Smooth muscle cell (in vitro differentiated cells): Measurements from ENCODE around the gene TRMT10C. TPM values are rescaled to one million over a fixed set of nuclear protein-coding genes. Genes with fewer than 3 reads are reported as not detected.
"Not testable (repeated sequence)": the region's sequence is repeated elsewhere in the genome, so short reads cannot be mapped to it uniquely, and the experiment has no call there.

ENCODE experiments used
- DNase-seq: peaks from one replicate; lab custom pipeline; 2025; ENCODE audit not compliant: unreplicated experiment; lab: John Stamatoyannopoulos, UW
- H2AFZ ChIP-seq: fragments of 200-600 bp; sonication (generic); 2 replicates; pipeline ENCODE4 v1.6.0; 2016; ENCODE audit warnings: antibody characterized with exemption, low read depth, mild to moderate bottlenecking
- H3F3A ChIP-seq: fragments of 200-600 bp; sonication (generic); 2 replicates; pipeline ENCODE4 v1.6.0; 2017; ENCODE audit warnings: antibody characterized with exemption, low read depth
- H3K27ac ChIP-seq: fragments of 200-600 bp; sonication (generic); 2 replicates; pipeline ENCODE4 v1.5.1; 2016; ENCODE audit warnings: low read depth, mild to moderate bottlenecking
- H3K27me3 ChIP-seq: fragments of 200-600 bp; sonication (generic); 2 replicates; pipeline ENCODE4 v1.6.1; 2016; ENCODE audit warnings: low read depth, mild to moderate bottlenecking
- H3K36me3 ChIP-seq: fragments of 200-600 bp; sonication (generic); 2 replicates; pipeline ENCODE4 v1.5.1; 2016; ENCODE audit warnings: low read depth
- H3K4me1 ChIP-seq: fragments of 200-600 bp; sonication (generic); 2 replicates; pipeline ENCODE4 v1.5.1; 2016; ENCODE audit warnings: low read depth
- H3K4me2 ChIP-seq: fragments of 200-600 bp; sonication (generic); 2 replicates; pipeline ENCODE4 v1.6.0; 2016; ENCODE audit warnings: mild to moderate bottlenecking
- H3K4me3 ChIP-seq: fragments of 200-600 bp; sonication (generic); 2 replicates; pipeline ENCODE4 v1.5.1; 2016; ENCODE audit warnings: mild to moderate bottlenecking
- H3K79me2 ChIP-seq: fragments of 200-600 bp; sonication (generic); 2 replicates; pipeline ENCODE4 v1.6.0; 2016; ENCODE audit warnings: low read depth, mild to moderate bottlenecking
- H3K9ac ChIP-seq: fragments of 200-600 bp; sonication (generic); 2 replicates; pipeline ENCODE4 v1.6.0; 2016; ENCODE audit warnings: low read depth
- H3K9me3 ChIP-seq: fragments of 200-600 bp; sonication (generic); replicated peaks from 2 replicates; pipeline ENCODE4 v1.5.1; 2016; ENCODE audit warnings: low read depth
- H4K20me1 ChIP-seq: fragments of 200-600 bp; sonication (generic); 2 replicates; pipeline ENCODE4 v1.6.0; 2016; ENCODE audit warnings: low read depth
- CTCF ChIP-seq: fragments of 200-600 bp; sonication (generic); IDR thresholded peaks from 2 replicates; pipeline ENCODE4 v1.5.1; 2017; ENCODE audit warnings: borderline replicate concordance, mild to moderate bottlenecking, antibody characterized with exemption; ENCODE audit not compliant: insufficient read depth, poor library complexity, severe bottlenecking
- WGBS: methylation state at CpG from one replicate; pipeline ENCODE4 v1.1.7; 2016; ENCODE audit warnings: low lambda C conversion rate; 5-methylcytosine and 5-hydroxymethylcytosine counted together
- polyA plus RNA-seq: library from polyadenylated mRNA; unstranded; fragments of >200 nt; fragmentation: Nextera tagmentation; extraction: Ambion mirVana; gene quantifications from 2 replicates; pipeline ENCODE4 v1.2.1, GENCODE V29; 2016
- total RNA-seq: library from RNA; depleted of rRNA; stranded (reverse); fragments of >200 nt; gene quantifications from 2 replicates; pipeline ENCODE4 v1.2.3, GENCODE V29; 2014

The TRMT10C gene
- total and polyA plus RNA-seq, 2 experiments from 2014 or later = 25.8 to 35.3 TPM

GRCh38 chr3:101553381-101553780, 8.3 kb upstream of the TRMT10C start:
- H3K4me3 ChIP-seq, H3K27me3 ChIP-seq, H3K27ac ChIP-seq, H3K79me2 ChIP-seq, H3F3A ChIP-seq, H3K9me3 ChIP-seq, H3K4me2 ChIP-seq, H4K20me1 ChIP-seq, H3K4me1 ChIP-seq, H3K36me3 ChIP-seq, H3K9ac ChIP-seq, DNase-seq, H2AFZ ChIP-seq: not testable (repeated sequence)
- WGBS = 84% methylated on average over 5 of the region's 5 CpGs

GRCh38 chr3:101556064-101556463, 5.6 kb upstream of the TRMT10C start:
- H3F3A ChIP-seq = no peaks in the 10 kb centered on the region
- no peaks in the 10 kb centered on the region for H3K36me3 ChIP-seq
- no peak overlapping the region for H3K27ac ChIP-seq
- H3K4me2 ChIP-seq = no peak overlapping the region
- no peak overlapping the region for H3K4me3 ChIP-seq
- no peak for TF ChIP-seq CTCF
- H3K4me1 ChIP-seq = no peaks in the 10 kb centered on the region
- no peak overlapping the region for H3K9ac ChIP-seq
- H4K20me1 ChIP-seq = no peaks in the 10 kb centered on the region
- no peaks in the 10 kb centered on the region for H3K79me2 ChIP-seq
- no peak for DNase-seq
- no peaks in the 10 kb centered on the region for H3K27me3 ChIP-seq
- H2AFZ ChIP-seq = no peak overlapping the region
- no peaks in the 10 kb centered on the region for H3K9me3 ChIP-seq
- WGBS = 43% methylated on average over 3 of the region's 3 CpGs

GRCh38 chr3:101567528-101568317, 6.1 kb downstream of the TRMT10C start:
- Histone ChIP-seq H4K20me1 (peaks cover 28% of the 10 kb centered on the region), H3K36me3 (peaks cover 11% of the 10 kb centered on the region), H3K27ac (peak overlapping the region; percentile 17), H3K9me3 (no peaks in the 10 kb centered on the region), H3K27me3 (no peaks in the 10 kb centered on the region), H3K4me2 (peak overlapping the region; percentile 40), H3K4me3 (no peak overlapping the region), H3K9ac (no peak overlapping the region), H2AFZ (no peak overlapping the region), H3K4me1 (peaks cover 9% of the 10 kb centered on the region), H3F3A (peaks cover 10% of the 10 kb centered on the region), H3K79me2 (peaks cover 37% of the 10 kb centered on the region)
- no peak for TF ChIP-seq CTCF
- 58% methylated on average over 6 of the region's 6 CpGs for WGBS
- DNase-seq = no peak

- H3K4me2 ChIP-seq = no peak overlapping the region
- no peak overlapping the region for H3K9ac ChIP-seq
- no peak overlapping the region for H2AFZ ChIP-seq
Observed at GRCh38 chr3:101571028-101571895, 9.6 kb downstream of the TRMT10C start.

More at GRCh38 chr3:101571028-101571895, 9.6 kb downstream of the TRMT10C start:
- H3K36me3 ChIP-seq = no peaks in the 10 kb centered on the region
- H3K4me1 ChIP-seq = peaks cover 19% of the 10 kb centered on the region
- DNase-seq = no peak
- TF ChIP-seq CTCF = no peak
- H3K79me2 ChIP-seq = peaks cover 22% of the 10 kb centered on the region
- peaks cover 23% of the 10 kb centered on the region for H4K20me1 ChIP-seq
- no peaks in the 10 kb centered on the region for H3K9me3 ChIP-seq
- peaks cover 20% of the 10 kb centered on the region for H3F3A ChIP-seq
- 64% methylated on average over 9 of the region's 9 CpGs for WGBS
- H3K4me3 ChIP-seq = no peak overlapping the region
- no peak overlapping the region for H3K27ac ChIP-seq
- no peaks in the 10 kb centered on the region for H3K27me3 ChIP-seq
